ELR (cell line): Measurements from ENCODE around the gene DIAPH2.
A peak's percentile ranks its signal among the peaks of the same experiment; 100 is the strongest.

Source experiments
- DNase-seq: peaks from one replicate; pipeline ENCODE4 v3.0.0-alpha.2; 2015; ENCODE audit warnings: low read depth

DIAPH2 gene

DNA sequence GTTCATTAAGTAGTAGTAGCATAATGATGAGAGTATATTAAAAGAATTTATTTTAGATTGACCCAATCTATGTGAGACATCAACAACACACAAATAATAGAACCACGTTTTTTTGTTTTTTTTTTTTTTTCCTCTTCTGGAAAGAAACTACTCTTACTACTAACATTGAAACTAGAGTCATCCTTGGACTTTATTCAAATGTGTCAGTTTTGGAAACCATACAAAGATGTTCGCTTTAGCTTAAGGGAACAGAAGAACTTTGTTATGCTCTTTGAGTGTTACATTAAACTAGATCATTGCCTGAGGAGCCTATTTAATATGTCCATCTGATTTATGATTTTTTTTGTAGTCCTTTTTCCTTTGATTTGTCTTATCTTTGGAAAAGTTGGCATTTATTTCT lies 365.8 kb downstream of the DIAPH2 start:
- no peak for DNase-seq

DNA sequence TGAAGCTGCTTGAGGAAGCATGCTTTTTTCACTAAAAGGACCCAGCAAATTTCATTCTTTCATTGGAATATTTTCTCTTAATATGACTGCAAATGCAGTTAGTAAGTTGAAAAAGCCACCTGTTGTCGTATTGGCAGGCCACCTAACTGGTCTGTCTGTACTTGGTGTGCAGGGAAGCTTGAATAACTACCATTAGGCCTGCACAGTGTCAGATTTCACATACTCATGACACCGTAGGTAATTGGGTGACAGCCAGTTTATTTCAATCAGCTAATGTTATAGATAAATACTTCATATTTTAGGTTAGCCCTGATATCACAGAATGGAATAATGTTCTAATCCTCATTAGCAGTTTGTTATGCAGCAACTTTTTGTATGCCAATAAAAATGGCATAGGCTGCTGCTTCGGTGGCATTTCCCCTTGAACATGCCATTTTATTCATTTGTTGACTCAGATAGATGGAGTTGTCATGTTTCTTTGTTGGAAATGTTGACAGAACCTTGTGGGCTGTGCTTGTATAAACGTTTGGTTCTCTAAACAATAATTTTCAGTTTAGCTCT lies 372.8 kb downstream of the DIAPH2 start:
- DNase-seq = no peak

DNA sequence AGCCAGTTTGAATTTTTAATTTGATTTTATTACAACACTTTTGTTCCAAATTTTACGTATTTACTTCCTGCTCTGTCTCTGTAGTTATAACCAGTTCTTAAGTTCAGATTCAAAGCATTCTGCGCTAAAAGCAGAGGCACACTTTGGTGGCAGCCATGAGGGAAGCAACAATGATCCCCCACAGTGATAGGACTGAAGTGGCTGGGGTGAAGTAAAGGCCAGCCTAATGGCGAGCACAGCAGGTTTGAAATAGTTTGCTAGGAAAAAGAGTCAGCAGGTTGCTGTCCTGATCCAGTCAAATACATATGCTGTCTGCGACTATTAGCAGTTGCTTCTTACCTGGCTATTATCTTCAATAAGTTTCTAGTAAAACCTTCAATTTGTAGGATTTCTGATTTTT lies 375.4 kb downstream of the DIAPH2 start:
- DNase-seq = no peak

DNA sequence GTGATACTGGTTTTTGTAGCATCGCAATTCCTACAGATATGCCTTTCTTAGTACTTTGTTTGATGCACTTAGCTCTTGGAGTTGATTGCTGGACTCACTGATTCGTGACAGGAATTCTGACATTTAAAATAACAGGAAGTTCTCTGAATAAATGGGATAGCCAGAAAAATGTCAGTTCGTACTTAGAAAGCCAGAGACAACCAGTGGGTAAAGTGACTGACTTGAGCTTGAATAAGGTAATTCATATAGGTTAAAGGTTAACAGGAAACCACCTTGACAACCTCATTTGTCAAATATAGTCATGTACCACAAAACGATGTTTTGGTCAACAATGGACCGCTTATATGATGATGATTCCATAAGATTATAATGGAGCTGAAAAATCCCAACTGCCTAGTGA lies 380.4 kb downstream of the DIAPH2 start:
- DNase-seq = no peak

DNA sequence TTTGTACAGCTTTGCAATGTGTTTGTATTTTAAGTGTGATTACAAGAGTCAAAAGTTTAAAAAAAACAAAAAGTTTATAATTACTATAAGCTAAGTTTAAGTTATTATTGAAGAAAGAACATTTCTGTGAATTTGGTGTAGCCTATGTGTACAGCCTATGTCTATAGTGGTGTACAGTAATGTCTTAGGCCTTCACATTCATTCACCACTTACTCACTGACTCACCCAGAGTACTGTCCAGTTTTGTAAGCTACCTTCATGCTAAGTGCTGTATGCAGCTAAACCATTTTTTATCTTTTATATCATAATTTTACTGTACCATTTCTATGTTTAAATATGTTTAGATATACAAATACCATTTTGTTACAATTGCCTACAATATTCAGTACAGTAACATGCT lies 381.3 kb downstream of the DIAPH2 start:
- DNase-seq = peak; percentile 24

DNA sequence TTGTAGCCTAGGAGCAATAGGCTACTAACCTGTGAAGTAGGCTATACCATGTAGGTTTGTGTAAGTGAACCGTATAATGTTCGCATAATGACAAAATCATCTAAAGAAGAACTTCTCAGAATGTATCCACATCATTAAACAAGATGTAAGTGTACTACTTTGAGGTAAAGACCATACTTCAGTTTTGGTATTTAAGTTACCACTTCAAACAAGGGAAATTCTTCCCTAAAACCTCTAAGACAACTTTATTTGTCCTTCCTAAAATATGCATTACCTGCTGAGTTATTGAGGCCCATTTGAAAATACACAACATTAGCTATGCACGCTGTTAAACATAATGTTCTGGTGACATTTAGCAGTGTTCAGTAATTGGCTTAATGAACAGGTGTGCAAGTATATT lies 381.7 kb downstream of the DIAPH2 start:
- DNase-seq = no peak

DNA sequence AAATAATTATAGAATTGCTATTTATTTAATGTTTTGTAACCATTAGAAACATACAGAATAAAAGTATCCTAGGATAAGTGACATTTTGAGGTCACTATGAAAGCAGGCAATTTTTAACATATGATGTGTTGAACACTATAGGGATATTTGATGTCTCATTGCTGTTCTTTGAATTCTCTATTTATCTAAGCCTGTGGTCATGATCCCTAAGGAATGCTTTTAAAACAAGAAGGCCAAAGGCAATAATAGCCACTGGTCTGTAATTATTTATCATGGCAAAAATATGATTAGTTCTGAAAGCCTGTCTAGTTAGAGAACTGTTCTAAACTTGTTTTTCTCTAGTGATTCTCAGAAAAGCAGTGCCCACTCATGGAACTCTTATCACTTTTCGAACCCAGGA lies 385.7 kb downstream of the DIAPH2 start:
- no peak for DNase-seq

DNA sequence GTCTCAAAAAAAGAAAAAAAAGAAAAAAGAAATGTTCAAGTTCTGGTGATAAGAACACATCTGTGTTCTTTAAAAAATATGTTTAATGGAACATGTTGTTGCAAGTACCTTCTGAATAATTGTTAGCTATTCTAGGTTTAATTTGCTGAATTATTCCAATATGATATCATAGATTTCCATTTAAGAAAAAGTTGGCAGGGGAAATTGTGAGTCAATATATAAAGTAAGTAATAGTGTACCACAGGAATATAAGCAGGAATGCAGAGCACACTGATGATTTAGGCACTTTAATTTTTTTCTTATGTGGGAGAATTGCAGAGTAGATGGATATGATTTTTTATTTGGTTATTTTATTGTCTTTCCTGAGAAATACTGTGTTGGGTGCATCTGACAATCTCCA lies 389.8 kb downstream of the DIAPH2 start:
- DNase-seq = no peak

DNA sequence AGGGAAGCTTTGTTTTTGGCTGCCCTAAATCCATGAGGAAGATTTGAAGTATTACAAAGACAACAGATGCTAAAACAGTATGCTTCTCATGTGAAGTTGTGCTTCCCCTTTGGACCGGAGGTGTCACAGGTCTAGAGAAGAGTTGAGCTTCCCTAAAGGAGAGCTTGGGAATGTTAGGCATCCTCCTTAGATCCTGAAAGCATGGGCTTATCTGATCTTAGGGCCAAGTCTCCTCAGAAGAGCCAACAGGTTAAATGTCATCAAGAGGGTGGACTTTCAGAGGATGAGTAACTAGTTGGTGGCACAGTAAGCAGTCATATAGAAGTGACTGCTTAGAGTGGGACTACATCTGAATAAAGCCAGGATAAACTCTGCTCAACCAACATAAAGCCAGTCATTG lies 404.5 kb downstream of the DIAPH2 start:
- no peak for DNase-seq

DNA sequence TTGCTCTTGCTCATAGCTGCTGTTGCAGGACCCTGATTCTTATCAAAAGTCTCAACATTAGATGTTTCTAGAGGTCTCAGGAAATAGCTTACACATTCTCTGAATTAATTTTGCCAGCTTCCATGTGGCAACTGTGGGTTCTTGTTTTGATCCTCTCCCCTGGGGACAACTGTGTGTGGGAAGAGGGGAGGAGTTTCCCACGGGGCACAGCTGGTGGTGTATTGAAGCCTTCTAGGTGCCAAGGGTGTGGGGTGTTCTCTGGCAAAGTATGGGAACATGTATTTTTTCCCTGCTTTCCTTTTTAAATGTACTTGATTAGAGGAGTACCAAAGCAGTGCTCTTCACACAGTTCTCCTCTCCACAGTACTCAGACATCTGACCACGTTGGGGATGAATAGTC lies 411.7 kb downstream of the DIAPH2 start:
- no peak for DNase-seq

DNA sequence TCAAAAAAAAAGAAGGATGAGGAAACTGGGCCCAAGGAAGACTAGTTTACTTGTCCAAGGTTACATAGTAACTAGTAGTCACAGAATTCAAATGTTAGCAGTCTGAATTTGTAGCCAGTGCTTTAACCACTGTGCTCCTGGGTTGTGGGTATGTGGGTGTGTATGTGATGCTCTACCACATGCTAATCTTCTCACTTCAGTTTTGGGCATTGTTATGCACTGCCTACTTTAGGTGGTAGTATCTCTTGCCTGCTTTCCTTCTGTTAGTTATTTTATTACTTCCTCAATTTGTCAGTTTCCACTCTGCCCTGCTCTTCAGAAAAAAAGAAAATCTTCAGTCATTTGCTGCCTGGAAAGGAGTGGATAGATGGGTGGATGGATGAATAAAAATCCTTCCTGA lies 418.3 kb downstream of the DIAPH2 start:
- no peak for DNase-seq

DNA sequence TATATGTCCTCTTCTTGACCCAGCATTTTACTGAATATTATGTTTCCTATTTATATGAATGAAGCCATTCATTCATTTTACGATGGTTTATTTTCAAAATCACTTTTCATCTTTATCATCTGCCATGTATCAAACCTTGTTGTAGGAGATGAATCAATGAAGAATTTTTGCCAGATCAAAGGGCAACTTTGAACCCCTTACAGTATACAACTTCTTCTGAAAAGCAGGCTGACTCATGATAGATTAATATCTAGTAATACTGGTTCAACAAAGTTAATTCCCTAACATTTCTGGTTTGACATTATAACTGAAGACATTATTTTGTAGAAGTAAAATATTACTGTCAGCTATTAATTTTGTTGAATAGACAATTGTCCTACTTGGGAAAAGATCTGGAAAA lies 425.1 kb downstream of the DIAPH2 start:
- DNase-seq = no peak

DNA sequence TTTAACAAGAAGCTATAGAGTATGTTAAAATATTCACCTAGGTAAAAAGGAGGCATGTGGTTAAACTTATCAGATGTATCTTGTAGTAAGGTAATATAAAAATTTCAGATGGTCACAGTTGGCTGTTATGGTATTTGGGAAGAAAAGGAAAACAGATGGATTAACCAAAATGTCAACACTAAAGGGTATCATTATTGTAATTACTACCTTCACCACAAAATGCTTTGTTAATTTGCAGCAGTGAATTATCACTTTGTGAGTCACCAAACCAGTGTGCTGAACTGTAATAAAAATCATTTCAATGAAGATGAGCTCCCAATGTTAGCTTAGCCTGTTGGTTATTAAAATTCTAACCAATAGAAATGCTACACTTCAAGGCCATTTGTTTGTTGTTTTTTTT lies 432.9 kb downstream of the DIAPH2 start:
- no peak for DNase-seq

DNA sequence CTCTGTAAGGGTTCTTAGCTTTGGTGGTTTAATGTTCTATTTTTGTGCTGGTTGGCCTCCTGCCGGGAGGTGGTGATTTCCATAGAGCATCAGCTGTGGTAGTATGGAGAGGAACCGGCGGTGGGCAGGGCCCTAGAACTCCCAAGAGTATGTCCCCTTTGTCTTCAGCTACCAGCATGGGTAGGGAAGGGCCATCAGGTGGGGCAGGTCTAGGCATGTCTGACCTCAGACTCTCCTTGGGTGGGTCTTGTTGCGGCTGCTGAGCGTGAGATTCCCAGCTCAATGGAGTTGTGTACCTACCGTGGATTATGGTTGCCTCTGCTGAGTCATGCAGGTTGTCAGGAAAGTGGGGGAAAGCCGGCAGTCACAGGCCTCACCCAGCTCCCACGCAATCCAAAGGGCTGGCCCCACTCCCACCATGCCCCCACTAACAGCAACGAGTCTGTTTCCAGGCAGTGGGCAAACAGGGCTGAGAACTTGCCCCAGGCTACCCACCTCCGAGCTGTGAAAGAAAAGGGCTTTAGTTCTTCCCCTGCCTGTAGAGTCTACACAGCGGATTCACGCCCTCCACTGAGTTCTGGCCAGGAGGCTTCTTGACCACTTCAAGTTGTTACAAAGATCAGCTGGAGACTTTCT lies 434.9 kb downstream of the DIAPH2 start:
- no peak for DNase-seq

DNA sequence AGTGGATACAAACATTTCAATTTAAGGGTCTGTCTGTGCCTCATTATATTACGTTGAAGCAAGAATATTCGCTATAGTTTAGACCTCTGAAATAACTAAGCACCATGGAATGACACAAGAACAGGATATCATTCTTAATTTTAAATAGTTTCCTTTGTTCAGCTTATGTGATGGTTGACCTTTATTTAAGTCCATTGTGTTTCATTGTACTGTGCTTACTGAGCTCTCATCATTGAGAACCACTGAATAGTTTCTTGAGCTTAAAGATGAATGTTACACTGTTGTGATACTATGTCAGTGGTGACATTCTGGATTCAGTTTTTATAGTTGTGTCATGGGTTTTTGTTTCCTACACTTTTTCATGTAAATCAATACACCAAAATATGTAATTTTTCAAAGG lies 438.4 kb downstream of the DIAPH2 start:
- DNase-seq = no peak

DNA sequence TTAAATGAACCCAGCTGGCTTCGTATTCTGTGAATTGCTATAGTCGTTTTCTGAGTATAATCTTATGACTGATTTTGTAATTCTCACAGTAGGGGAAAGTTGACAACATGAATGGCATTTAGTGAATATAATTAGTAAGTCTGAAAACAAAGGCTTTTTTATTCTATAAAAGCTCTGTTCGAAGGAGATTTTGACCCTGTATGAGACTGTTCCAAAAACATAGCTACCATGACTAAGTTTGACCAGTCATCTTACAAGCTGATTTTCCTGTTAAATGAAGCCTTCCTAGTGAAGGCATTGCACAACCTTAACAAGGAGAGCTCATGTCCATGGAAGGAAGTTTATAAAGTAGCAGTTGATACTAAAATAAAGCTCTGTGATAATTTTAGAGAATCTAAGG lies 441.4 kb downstream of the DIAPH2 start:
- DNase-seq = no peak

DNA sequence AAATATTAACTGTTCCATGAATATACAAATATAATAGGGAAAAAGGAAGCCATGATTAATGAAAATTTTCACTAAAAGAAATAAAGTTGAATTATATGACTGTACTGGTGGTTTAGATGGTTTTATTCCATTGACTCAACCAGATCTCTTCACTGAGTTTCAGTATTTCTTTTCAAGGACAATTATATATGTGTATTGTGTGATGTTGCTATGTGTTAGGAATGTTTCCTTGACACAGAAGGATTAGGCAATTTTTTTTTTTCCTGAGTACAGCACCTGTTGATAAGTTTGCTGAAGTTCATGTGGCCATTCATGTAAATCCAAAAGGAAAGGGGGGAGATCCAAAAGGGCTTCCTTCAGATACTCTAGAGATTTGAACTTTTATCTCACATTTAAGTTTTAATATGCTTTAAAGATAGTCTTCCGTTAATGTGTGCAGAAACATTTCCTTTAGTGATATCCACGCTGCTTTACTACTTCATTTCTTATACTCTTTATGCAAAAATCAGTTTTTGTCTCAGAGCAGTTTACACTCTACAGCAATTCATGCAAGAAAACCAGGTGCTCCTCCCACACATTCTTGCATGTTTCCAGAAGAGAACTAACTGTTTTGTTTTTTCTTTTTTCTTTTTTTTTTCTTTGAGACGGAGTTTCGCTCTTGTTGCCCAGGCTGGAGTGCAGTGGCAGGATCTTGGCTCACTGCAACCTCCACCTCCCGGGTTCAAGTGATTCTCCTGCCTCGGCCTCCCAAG lies 448.2 kb downstream of the DIAPH2 start:
- no peak for DNase-seq

DNA sequence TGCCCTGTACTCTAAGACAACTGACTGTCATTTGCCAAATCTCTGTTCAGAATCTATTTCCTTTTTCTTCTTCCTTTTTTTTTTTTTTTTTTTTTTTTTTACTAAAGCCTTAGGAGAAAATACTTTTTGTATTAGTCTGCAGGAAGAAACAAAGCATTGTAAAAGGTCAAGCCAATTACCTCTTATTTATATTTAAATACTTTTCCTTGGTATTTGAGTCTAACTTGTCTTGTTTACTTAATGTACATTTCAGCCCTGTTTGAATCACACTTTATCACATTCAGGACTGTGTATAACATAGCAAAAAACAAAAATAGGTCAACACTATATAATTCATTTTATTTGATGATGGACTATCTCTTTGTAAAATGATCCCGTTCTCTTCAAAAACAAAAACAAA lies 461.3 kb downstream of the DIAPH2 start:
- peak; percentile 35 for DNase-seq

DNA sequence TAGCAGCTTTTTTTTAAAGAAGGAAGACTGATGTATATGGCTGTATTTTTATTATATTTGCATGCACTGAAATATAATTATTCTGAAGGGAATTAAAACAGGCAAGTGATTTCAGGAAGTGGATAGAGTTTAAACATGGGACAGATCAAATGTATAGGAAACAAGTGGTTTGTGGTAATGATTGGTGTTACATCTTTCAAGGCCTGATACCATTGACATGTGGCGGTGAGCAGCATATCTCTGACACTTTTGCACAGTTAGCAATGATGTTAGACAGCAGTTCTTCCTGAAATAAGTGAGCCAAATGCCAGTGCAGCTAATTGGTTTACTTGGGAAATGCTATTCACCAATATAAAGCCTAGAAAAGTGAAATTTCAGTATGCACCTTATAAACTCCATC lies 471.2 kb downstream of the DIAPH2 start:
- no peak for DNase-seq

DNA sequence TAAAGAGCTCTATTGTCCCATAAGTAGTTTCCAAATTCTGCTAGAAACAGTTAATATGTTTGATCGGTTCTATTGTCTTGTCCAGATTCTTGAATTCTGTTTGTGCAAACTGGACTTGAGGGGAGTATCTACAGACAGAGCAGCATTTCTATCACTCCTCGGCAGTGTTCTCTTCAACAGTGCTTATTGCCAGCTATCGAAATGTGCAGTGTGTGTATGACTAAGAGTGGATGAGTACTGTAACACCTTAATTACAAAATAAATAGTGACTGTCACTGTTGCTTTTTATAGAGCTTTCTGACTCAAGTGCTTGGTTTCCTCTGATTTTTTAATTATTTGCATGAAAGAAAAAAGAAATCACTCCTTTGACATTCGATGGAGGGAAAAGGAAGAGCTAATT lies 473.6 kb downstream of the DIAPH2 start:
- no peak for DNase-seq

DNA sequence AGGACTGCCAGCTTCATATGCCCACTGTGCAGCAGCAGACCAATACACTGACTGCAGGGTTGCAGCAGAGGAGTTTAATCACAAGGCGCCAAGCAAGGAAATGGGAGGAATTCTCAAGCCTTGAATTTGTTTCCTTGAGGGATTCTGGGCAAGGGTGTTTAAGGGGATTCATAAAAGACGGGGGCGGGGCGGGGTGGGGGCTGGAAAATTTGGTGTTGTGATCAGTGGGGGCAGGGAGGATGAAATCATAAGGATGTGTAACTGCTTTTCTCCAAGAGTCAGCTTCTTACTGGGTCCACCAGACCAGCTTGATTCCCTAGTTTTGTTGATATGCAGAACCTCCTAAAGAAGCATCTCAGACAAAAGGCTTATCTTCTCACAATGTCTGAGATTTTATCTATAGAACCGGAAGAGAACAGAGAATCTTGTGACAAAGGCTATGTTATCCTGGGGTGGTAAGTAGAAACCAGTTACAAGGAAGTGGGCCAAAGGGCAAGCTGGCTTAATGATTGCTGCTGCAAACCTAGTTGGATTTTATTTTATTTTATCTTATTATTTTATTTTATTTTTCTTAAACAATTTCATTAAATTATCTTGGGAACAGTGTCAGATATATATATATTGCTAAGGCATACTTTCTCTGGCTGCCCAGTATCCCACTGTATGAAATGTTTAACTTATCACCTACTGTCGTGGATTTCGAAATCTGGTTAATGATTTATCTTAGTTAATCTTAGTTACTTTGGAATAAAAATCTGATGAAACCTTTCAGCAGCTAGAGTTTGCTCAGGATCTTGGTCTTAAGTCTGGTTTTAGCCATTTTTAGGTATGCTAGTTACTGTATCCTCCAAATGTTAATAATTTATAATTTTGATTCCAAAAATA lies 475.5 kb downstream of the DIAPH2 start:
- no peak for DNase-seq

DNA sequence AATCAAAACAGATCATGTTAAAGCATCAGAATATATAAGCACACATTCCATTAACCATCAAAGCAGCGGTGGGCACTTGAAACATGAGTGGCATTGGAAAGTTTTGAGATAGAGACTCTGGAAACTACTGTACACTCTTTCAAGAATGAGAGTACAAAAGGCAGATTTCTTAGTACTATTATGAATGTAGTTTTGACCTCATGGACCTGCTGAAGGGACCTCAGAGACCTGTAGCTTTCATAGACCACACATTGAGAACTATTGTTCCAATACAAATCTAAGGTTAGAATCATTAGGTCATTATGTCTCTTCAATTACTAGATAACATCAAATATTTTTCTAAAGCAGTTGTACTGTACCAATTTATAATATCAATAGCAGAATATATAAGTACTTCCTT lies 482.7 kb downstream of the DIAPH2 start:
- no peak for DNase-seq

DNA sequence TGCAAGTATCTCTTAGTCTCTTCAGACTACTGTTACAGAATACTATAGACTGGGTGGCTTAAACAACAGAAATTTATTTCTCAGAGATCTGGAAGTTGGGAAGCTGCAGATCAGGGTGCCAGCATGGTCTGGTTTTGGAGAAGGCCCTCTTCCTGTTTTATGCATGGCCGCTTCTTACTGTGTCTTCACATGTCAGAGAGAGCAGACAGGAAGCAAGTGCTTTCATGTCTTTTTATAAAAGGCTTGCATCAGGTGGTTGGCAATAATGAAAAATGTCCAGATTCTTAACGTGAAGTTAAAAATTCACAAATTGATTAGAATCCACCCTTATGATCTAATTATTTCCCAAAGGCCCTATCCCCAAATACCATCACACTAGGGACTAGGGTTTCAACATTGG lies 484.0 kb downstream of the DIAPH2 start:
- no peak for DNase-seq
